GM18868 (cell line): ENCODE measurements around the gene KRTAP10-8.
"Not testable (repeated sequence)": the region's sequence is repeated elsewhere in the genome, so short reads cannot be mapped to it uniquely, and the experiment has no call there.

Experiments used
- ATAC-seq: cut with Tn5 transposase; IDR thresholded peaks from one replicate; pipeline ENCODE4 v1.9.1; 2021; ENCODE audit warnings: mild to moderate bottlenecking, moderate library complexity; ENCODE audit not compliant: unreplicated experiment

Gene KRTAP10-8

GRCh38 chr21:44616591-44616926, 4.7 kb downstream of the KRTAP10-8 start:
- ATAC-seq, result no peak

GRCh38 chr21:44617071-44617501, 5.2 kb downstream of the KRTAP10-8 start:
- ATAC-seq, result no peak

- no peak for ATAC-seq
Observed at GRCh38 chr21:44618504-44618903, 6.6 kb downstream of the KRTAP10-8 start.

GRCh38 chr21:44618909-44619308, 7.0 kb downstream of the KRTAP10-8 start:
- no peak for ATAC-seq

DNA sequence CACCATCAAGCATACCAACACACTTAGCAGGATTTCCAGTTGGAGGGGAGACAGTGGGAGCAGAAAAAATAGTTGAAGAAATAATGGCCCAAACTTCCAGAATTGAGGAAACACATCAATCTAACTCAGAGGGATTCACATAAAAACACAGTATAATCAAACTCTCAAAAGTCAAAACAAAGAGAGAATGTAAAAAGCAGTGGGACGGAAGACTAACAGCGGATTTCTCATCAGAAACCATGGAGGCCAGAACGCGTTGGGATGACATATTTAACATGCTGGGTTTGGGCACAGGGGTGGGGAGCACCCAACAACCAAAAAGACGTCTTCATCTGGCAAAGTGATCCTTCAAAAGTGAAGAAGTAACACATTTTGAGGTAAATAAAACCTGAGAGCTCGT, 8.0 kb downstream of the KRTAP10-8 start:
- no peak for ATAC-seq

- no peak for ATAC-seq
Observed at GRCh38 chr21:44623575-44623974, 11.7 kb downstream of the KRTAP10-8 start.

- ATAC-seq, result no peak
Observed at GRCh38 chr21:44625756-44626155, 13.9 kb downstream of the KRTAP10-8 start.

DNA sequence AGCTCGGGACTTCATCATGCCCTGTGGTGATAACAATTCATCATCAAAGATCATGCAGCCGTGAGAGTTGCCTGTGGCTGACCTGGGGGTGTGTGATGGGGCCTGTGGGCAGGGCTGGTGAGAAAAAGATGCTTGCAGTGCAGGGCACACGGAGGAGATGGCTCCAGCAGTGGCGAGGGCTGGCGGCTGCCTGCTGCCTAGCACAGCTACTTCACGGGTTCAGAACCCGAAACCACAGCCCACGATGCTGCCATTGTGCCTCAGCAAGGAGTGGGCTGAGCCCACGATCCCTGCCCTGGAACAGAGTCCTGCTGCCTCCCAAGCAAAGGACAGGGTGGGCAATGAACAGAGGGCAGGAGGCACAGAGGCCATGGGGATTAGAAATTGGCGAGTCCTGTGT, 14.4 kb downstream of the KRTAP10-8 start:
- no peak for ATAC-seq

DNA sequence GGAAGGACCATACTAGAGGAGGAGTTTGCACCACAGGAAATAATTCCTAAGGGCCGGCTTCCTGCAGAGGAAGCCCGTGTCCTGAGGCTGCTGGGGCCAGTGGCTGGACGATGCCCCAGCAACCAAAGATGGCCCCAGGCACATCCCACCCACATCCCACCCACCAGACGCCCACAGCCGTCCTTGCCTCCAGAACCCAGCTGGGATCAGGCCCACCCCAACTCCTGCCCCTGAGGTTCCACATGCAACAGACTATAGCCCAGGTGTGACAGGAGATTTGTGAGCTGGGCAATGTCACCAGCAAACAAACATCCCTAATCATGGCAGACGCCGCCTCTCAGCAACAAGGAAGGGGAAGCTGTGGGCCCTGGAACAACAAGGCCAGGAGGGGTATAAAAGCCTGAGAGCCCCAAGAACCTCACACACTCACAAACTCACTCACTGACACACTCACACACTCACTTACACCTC, 14.8 kb downstream of the KRTAP10-8 start, which contains the start of gene KRTAP10-9:
Gene KRTAP10-9 (plus strand): TSS at position 421 of the 471 bp plus-strand sequence. CDS start 79 bp downstream, outside the sequence.
- no peak for ATAC-seq

- not testable (repeated sequence) for ATAC-seq
Observed at GRCh38 chr21:44627181-44627822, 15.4 kb downstream of the KRTAP10-8 start.

DNA sequence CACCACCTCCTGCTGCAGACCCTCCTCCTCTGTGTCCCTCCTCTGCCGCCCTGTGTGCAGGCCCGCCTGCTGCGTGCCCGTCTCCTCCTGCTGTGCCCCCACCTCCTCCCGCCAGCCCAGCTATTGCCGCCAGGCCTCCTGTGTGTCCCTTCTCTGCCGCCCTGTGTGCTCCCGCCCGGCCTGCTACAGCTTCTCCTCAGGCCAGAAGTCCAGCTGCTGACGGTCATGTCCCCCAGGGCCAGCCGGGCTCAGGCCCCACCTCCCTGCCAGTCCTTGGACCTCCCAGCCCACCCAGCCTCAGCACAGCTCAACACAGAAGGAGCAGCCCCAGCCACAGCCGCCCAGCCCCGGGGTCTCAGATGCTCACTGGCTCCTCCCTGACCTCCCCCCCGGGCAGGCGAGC, 16.0 kb downstream of the KRTAP10-8 start:
- not testable (repeated sequence) for ATAC-seq

GRCh38 chr21:44628707-44629391, 17.0 kb downstream of the KRTAP10-8 start:
- ATAC-seq, result no peak

GRCh38 chr21:44630440-44630839, 18.6 kb downstream of the KRTAP10-8 start:
- no peak for ATAC-seq

DNA sequence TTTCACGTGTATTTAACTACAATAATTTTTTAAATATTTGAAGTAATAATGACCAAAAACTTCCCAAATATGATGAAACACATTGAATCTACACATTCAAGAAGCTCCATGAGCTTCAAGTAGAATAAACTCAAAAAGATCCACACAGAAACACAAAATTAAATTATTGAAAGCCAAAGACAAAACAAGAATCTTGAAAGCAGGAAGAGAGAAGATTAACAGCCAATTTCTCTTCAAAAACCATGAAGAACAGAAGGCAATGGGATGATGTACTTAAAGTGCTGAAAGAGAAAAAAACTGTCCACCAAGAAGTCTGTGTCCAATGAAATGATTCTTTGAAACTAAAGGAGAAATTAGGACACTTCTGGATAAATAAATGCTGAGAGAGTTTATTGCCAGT, 20.2 kb downstream of the KRTAP10-8 start:
- ATAC-seq, result no peak

DNA sequence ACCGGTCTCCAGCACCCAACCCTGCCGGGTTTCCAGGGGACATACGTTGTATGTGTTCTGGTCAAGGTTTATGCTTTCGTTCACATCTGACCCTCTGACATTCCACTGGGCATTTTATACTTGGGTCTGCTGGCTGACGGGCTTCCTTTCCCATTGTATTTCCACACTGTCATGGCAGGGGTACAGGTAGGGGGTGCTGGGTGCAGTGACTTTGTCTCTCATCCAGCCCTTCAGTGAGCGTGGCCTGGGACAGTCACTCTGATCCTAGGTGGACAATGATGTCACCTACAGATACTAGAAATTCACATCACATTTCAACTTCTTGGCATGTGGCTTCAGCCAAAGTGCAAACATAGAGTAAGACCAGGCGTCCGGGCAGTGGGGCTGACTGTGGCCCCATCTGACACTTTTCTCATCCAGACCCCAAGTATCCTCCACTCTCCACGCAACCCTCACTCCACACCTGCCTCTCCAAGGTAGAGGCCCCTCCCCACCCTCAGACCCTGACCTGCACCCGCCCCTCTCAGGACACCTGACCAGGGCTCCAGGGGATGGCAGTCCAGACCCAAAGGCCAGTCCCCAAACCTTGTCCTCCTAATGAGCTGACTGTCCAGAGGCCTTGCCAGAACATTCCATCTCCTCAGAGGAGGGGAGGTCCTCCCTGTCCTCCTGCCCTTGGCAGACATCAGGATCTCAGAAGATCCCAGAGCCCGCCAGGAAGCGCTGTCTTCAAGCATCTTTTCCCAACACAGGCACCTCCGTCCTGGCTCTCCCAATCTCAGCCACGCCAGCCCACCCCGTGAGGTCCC, 24.5 kb downstream of the KRTAP10-8 start:
- ATAC-seq, result no peak

- no peak for ATAC-seq
Observed at GRCh38 chr21:44637018-44637850, 25.4 kb downstream of the KRTAP10-8 start, which contains the start of gene KRTAP10-10. Gene KRTAP10-10, plus strand, starts transcription at chr21:44637356. Its CDS starts 62 bp downstream, at chr21:44637418.

DNA sequence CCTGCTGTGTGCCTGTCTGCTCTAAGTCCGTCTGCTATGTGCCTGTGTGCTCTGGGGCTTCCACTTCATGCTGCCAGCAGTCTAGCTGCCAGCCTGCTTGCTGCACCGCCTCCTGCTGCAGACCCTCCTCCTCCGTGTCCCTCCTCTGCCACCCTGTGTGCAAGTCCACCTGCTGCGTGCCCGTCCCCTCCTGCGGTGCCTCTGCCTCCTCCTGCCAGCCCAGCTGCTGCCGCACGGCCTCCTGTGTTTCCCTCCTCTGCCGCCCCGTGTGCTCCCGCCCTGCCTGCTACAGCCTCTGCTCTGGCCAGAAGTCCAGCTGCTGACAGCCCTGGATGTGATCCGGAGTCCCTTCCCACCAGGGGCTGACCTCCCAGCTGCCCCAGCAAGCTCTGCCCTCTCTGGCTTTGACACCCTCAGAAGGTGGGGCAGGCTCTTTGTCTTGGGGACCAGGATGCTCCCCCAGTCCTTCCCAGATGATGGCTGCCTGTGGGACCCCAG, 26.0 kb downstream of the KRTAP10-8 start:
- not testable (repeated sequence) for ATAC-seq

DNA sequence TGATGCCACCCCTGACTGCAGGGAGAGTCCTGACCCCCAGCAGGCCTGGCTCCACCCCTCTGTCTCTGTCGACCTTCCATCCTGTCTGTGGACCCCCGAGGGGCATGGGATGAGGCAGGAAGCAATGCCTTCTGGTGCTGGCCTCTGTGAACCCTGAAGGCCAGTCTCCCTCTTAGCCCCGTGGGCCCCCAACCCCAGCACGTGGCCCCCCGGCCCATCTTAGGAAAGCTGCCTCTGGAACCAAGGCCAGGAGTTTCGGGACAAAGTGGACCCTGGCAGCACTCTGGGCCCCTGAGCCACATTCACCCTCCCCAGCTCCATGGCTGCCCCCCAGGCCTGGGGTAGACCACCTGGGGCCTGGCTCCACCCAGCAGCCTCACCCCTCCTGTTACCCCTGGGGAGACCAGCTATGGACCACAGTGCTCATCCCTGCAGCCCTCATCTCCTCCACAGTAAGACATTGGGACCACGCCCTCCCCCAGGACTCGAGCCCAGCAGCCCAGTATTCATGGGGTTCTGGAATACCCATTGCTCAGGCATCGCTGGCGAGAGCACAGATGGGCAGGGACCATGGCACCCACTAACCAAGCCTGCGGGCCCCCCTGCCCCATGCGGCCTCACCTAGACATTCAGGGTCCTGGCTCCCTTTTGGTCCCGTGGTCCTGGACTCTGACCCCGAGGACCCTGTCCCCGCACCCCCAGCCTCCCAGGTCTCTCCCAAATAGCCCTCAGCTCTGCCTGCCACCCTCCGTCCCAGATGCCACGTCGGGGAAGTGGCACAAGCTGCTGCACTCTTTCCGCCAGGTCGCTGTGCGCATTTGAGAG, 26.8 kb downstream of the KRTAP10-8 start:
- ATAC-seq, result not testable (repeated sequence)

DNA sequence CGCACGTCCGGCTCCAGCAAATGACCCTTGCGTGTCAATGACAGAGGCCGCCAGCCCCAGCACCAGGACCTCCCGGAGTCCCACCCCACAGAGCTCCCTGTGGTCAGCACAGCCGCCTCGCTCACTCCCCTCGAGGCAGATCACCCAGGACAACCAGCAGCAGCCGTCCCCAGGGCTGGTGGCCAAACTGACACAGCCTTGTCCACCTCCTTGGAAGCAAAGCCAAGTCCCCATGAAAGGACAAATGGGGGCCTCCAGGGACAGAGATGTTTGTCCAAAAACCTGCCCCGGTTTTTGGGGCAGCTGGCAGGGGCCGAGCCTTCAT, 27.4 kb downstream of the KRTAP10-8 start:
- ATAC-seq, result no peak

GRCh38 chr21:44640761-44641160, 28.9 kb downstream of the KRTAP10-8 start:
- ATAC-seq, result no peak
